Activated CD4-positive, alpha-beta T cell treated with anti-CD3 and anti-CD28 coated beads, Interleukin-2, amount 50 U/mL, for 1 hour (primary cell): ENCODE data around the gene ZNF532.
"Not testable (repeated sequence)": the region's sequence is repeated elsewhere in the genome, so short reads cannot be mapped to it uniquely, and the experiment has no call there.

Source experiments
- DNase-seq: peaks from one replicate; pipeline ENCODE4 v3.0.0-alpha.2; 2020

Gene ZNF532

DNA sequence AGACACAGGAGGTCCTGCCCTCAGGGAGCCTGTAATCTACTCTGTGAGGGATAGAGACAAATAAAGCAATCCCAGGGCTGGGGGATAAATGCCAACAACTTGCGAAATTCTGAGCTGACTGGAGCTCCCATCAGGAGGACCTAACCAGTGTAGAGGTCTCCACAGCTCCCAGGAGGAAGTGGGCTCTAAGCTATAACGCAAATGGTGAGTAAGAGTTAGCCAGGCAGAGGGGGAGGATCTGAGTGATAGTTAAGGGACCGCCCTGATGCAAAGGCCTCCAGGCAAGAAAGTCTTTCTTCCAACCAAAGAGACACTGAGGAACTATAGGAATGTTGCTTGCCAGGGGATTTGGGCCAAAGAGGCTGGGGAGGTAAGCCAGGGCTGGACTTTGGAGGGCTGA is 16.0 kb upstream of the ZNF532 start:
- no peak for DNase-seq

DNA sequence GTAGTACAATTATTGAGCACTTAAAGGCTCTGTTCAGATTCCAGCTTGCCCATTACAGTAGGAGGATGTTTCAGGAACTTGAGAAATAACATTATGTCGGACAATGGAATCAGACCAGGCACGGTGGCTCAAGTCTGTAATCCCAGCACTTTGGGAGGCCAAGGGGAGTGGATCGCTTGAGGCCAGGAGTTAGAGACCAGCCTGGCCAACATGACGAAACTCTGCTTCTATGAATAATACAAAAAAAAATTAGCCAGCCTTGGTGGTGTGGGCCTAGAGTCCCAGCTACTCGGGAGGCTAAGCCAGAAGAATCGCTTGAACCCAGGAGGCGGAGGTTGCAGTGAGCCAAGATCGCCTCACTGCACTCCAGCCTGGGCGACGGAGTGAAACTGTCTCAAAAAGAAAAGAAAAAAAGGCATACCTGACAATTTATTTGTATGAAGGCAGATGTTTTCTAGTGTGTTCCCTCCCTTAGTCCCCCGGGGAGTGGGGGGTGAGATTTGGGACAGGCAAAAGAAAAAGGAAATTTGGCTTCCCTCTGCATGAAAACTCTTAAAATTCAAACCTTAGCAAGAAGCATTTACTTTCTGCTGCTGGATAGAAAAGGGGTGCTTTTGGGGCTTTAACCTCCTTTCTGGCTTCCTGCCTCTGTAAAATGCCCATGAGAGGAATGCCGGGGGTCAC is 13.7 kb upstream of the ZNF532 start:
- DNase-seq: no peak

- DNase-seq: no peak
Measured at GRCh38 chr18:58851856-58852255, 12.8 kb upstream of the ZNF532 start.

GRCh38 chr18:58852629-58853028 is 12.0 kb upstream of the ZNF532 start:
- DNase-seq: no peak

DNA sequence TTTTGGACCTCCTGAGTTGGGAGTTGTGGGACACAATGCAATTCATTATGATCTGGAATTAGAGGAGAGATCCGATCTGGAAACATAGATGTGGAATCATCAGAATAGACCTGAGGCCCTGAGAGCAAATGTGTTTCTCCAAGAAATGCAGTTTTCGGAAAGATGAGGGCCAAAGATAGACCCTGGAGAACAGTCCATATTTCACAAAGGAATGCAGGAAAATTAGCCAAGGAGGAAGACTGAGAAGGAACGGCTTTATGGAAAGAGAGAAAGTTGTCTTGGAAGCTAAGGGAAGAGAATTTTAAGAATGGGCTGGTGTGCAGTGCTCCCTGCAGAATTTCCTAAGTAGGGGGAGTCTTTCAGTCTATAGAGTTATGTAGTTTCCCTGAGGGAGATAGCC is 11.1 kb upstream of the ZNF532 start:
- DNase-seq: no peak

DNA sequence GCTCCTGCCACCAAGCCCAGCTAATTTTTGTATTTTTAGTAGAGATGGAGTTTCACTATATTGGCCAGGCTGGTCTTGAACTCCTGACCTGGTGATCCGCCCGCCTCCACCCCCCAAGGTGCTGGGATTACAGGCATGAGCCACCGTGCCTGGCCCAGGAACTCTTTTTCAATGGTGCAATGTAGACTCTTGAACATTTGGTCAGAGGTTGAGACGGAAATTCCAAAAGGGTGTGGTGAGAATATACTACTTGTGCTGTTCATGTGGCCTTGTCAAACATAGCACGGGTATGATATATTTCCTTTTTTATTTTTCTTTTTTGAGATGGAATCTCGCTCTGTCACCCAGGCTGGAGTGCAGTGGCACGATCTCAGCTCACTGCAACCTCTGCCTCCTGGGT is 9.2 kb upstream of the ZNF532 start:
- not testable (repeated sequence) for DNase-seq

- no peak for DNase-seq
Measured at GRCh38 chr18:58856881-58857280, 7.8 kb upstream of the ZNF532 start.

GRCh38 chr18:58858591-58859468 is 5.8 kb upstream of the ZNF532 start:
- no peak for DNase-seq

DNA sequence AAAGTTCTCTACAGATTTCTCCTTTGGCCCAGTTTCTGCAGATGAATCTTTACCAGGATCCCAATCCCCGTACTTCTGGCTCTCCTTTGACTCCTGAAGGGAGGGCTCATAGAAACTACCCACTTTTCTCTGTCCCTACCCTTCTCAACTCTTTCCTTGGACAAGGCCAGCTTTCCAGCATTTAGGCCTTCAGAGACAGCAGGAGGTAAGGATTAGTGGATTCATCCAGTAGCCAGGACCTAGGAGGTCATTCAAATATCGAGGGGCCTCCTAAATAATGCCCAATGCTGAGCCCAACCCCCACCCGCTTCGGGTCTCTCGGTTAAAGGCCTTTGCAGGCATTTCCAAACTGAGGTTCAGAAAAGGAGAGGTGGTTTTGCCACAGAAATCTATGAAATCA is 4.8 kb upstream of the ZNF532 start:
- no peak for DNase-seq

GRCh38 chr18:58860747-58861231 is 3.9 kb upstream of the ZNF532 start:
- no peak for DNase-seq

- DNase-seq: no peak
Measured at GRCh38 chr18:58861353-58861752, 3.3 kb upstream of the ZNF532 start.

- DNase-seq: no peak
Measured at GRCh38 chr18:58861861-58862301, 2.8 kb upstream of the ZNF532 start.

DNA sequence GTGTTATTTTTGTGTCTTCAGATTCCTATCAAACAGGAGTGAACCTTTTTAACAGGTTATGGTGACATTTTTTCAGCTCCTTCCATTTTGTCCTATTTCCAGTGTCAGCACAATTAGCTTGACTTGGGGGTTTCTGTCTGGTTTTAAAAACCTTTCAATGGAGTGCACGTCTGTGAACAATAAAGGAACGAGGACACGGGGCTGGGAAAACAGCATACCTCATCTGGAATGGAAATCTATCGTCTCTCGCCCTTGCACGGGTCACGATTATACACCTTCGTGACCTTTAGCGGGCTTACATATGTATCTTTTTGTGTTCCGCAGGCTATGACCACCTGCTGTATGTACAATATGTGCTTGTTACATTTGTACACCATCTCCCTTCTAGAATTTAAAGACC is 2.3 kb upstream of the ZNF532 start:
- DNase-seq: no peak

- DNase-seq: peak; percentile 6
Measured at GRCh38 chr18:58862851-58863538, 1.7 kb upstream of the ZNF532 start.

GRCh38 chr18:58863539-58864145 is 1.0 kb upstream of the ZNF532 start:
- DNase-seq: peak; percentile 32

DNA sequence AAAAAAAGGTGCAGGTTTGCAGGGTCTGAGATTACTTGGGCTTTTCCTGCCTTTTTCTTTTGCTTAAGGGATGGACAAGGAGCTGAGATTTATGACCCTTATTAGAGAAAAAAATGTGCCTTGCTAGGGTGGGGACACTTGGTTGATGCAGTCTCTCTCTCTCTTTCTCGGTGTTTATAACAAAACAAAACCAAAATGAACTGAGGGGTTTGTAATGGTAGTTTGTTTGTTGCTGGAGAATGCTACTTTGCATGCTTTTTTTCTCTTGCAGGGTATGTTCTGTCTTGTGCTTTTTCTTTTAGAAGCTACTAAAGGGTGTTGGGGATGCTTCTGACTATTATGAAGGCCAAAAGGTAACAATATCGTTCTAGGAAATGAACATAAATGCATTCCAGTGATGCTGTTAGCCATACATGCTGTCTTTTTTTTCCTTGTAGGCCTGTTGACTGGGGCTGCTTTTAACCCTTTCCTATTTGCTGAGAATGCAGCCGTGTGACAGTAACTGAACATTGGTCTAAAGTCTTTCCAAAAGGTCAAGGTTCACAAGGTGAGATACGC is 435 bp downstream of the ZNF532 start:
- DNase-seq: no peak

DNA sequence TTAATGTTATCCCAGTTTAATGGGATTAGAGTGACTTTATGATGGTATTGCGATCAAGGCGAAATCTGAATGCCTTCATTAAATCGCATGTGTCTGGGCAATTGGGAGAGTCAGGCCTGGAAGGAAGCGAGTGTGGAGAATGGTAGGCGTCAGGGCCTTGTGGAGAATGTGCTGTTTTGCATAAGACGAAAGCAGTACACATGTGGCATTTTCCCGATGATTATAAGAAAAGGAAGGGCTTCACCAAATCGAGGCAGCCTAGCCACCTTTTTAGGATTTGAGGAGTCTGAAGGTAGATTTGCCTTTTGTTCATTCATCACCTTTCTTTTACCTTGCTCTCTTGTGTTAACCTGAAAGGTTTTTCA is 1.0 kb downstream of the ZNF532 start:
- no peak for DNase-seq

- no peak for DNase-seq
Measured at GRCh38 chr18:58866066-58866772, 1.5 kb downstream of the ZNF532 start.

GRCh38 chr18:58866773-58867150 is 2.1 kb downstream of the ZNF532 start:
- DNase-seq: no peak

GRCh38 chr18:58867281-58867961 is 2.7 kb downstream of the ZNF532 start:
- no peak for DNase-seq

DNA sequence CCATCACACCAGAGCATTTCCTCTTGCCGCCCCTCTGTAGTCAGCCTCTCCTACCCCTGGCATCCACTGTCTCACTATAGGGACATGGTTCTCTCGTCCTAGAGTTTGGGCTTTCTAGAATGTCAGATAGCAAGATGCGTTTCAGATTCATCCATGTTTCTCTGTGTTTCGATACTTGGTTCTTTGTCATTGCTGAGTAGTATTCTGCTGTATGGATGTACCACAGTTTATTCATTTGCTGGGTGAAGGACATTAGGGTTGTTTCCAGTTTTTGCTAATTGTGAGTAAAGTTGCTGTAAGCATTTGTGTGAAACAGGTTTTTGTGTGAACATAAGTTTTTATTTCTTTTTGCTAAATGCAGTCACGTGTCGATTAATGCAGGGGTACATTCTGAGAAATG is 3.8 kb downstream of the ZNF532 start:
- no peak for DNase-seq

DNA sequence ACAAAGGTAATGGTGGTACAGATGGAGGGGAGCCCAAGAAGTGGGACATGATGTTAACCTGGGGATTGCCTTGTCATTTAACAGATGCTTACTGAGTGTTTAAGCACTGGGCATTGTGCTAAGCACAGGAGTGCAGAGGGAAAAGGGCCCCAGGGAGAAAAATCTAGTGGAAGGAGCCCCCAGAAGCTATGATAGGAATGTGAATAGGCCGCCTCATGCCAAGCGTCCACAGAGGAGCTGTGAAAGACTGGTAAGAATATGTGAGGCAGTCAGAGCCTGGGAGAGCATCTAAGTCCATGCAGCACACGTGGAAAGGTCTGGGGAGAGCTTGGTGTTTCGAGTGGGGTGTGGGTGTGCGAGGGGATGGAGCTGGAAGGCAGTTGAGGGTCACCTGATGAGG is 5.5 kb downstream of the ZNF532 start:
- no peak for DNase-seq
